HG03432 (cell line): ENCODE results near the gene ZFP3.
"Not testable (repeated sequence)": the region's sequence is repeated elsewhere in the genome, so short reads cannot be mapped to it uniquely, and the experiment has no call there.

Experiments
- ATAC-seq: cut with Tn5 transposase; IDR thresholded peaks from one replicate; pipeline ENCODE4 v1.9.1; 2021; ENCODE audit warnings: mild to moderate bottlenecking, moderate library complexity; ENCODE audit not compliant: unreplicated experiment

The ZFP3 gene

GRCh38 chr17:5077275-5077674 lies 992 bp upstream of the ZFP3 start:
- not testable (repeated sequence) for ATAC-seq

DNA sequence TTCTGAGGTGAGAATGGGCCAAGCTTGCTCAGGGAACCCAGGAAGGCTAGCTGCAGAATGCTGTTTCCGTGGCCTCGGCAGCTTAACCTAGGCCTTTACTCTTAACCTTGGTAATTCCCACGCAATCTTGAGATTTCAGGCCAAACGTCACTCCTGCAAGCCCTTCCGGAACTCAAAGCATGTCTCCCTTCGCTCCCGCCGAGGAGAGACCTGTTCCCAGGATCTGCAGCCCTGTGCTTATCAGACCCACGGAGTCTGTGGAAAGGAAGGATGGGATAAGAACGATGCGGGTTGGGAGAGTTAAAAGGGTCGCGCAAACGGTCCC lies 524 bp upstream of the ZFP3 start:
- ATAC-seq = no peak

DNA sequence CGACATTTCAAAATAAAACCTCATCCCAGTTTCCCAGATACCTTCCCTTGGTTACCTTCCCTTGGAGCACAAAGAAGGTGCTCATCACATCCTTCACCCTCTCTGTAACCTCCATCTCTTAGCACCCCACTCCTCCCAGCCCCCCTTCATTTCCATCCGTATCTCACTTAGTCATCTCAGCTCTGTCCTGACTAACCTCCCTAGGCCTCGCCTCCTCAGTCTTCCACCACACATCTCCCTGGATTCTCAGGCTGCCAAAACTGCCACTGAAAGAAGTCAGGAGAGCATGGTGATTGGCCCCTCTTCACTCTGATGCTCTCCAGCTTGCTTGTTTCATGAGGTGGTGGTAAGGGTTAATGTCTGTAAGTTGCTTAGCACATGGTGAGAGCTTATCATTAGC lies 2.3 kb downstream of the ZFP3 start:
- no peak for ATAC-seq

GRCh38 chr17:5092218-5093010 lies 14.1 kb downstream of the ZFP3 start:
- no peak for ATAC-seq

- no peak for ATAC-seq
Measured at GRCh38 chr17:5096731-5097100, 18.4 kb downstream of the ZFP3 start.

DNA sequence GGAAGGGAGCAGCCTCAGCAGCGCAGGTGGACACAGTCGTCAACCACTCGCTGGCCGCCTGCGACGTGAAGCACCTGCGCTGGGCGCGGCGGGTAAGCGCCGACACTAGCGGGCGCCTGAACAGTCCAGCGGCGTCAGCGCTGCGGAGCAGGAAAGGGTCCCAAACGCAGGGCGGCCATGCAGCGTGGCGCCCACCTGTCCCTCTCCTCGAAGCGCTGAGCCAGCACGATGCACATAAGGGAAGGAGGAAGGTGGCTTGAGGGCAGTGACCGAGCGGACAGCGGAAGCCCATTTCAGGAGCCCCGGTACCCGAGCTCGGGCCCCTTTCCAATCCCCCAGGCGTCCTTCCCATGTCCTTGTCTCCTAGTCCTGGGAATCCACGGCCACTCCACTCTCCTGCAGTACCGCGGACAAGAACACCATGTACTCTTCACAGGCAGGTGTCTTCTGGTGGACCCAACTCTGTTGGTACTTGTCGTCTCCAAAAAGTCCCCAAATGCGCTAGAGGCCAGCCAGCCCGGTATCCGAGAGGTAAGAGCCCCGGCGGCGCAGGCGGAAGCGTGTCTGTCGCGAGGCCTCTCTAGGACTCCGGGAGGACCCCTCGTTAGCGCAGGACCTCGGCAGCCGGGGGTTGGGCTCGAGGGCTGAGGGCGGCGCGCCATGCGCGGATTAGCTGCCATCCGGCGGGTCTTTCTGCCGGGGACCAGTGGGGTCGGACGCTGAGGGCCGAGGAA lies 19.0 kb downstream of the ZFP3 start:
- ATAC-seq = no peak

DNA sequence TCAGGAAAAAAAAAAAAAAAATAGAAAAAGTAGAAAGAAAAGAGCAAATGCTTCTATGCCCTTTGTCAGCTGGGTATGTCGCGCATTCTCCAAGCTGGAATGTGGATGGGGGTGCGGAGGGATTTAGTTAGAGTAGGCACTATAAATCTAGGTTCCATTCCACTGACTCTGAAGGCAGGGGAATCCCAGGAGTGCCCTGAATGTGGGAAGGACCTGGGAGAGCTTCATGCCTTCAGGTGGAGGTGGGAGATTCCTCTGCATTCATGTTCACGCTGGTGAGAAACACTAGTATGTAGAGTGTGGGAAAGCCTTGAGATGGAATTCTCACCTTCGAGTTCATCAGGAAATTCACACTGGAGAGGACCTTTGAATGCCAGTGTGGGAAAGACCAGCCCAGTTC lies 21.0 kb downstream of the ZFP3 start:
- ATAC-seq = no peak

DNA sequence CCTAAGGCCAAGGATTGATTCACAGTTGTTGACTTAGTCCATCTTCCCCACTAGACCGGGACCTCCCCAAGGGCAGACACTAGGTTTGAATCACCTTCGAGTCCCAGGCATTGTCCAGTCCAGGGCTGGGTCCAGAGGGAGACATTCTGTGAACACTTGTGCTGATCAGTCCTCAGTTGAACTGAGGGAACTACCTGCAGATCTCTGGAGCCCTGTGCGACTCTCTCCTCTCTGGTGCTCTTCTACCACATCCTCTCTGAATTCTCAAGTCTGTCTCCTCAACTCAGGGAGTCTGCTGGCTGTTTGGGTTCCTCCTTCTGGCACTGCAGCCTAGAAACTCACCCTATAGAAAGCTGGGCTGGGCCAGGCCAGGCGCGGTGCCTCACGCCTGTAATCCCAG lies 22.6 kb downstream of the ZFP3 start:
- no peak for ATAC-seq

- no peak for ATAC-seq
Measured at GRCh38 chr17:5110816-5111215, 32.5 kb downstream of the ZFP3 start.

DNA sequence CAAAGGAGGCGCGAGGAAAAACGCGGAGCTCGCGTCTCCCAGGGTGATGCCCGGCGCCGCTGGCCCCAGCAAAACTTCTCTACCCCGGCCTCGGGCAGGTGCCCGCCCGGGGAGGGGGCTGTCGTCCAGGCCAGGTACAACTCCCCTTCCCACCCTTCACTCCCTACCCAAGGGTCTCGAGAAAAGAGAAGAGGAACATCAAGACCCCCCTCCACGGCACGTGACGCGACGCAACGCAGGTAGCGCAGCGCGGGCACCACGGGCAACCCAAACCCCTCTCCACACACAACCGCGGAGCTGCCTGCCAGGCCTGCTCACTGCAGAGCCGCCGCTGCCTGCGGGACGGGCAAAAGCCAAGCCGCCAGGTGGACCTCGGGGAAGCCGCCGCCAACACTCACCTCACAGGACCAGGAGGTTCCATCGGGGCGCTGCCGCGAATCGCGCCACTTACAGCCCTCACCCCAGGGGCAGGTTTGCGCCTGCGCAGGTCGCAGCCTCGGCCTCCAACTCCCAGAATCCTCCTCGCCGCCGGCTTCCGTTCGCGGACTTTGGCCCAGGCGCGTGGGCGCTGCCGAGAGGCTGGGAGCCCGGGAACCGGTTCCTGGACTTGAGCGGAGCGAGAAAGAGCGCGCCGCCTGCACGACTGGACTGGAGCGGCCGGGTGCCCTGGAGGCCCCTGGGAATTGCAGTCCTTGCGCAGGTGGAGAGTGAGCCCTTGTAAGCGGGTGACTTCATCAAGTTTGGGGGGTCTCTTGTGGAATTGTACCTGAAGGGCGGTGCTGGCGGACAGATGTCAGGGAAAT lies 33.3 kb downstream of the ZFP3 start, which contains the start of gene ZNF232:
TSS of gene ZNF232 (minus strand) at position 477 of the 803 bp plus-strand sequence. CDS start at position 421, 56 bp downstream.
- peak; percentile 85 for ATAC-seq

GRCh38 chr17:5115673-5116651 lies 37.7 kb downstream of the ZFP3 start, which contains the start of gene USP6:
Gene USP6 (plus strand): TSS chr17:5116032. CDS start chr17:5130368, 14,336 bp downstream.
- no peak for ATAC-seq

GRCh38 chr17:5118219-5118618 lies 40.0 kb downstream of the ZFP3 start:
- ATAC-seq = no peak

DNA sequence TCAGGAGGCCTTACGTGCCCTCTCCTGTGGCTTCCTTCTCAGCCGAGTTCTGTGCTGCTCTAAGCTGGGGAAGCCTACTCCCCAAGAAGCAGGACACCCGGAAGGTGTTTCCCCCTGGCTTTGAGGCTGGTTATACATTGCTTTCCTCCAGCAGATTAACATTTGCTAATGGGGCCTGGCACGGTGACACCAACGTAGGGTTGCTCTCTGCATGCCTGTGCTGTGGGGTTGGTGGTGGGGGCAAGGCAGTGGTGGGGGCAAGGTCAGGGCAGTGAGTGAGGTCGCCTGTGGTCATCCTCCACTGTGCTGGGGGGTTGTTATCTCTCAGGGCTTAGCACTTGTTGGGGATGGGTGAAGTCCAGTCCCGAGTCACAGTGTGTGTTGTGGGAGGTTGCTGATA lies 41.8 kb downstream of the ZFP3 start:
- no peak for ATAC-seq

GRCh38 chr17:5120436-5121185 lies 42.3 kb downstream of the ZFP3 start:
- ATAC-seq = not testable (repeated sequence)

DNA sequence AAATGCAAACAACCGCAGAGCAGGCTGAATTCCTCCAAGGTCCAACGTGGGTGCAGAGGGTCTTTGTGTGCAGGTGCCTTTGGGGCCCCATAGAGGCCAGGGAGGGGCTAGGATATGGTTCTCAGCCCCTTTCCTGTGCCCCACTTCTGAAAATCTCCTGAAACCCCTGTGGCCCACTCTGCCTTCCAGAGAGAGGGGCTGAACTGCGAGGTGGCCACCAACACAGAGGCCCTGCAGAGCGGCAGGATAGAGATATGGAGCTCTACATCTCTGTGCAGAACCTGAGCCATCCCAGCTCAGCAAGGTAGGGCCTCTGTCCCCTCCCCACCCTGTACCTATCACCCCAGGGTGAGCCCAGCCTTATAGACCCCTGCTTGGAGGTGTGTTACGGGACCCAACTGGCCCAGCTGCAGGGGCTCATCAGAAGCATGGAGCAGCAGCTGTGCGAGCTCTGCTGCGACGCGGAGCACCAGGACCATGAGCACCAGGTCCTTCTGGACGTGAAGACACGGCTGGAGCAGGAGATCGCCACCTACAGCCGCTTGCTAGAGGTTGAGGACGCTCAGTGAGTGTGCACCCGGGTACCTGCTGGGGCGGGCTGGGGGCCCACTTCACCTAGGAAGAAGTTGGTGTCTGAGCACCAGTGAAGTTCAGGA lies 43.0 kb downstream of the ZFP3 start:
- no peak for ATAC-seq

- ATAC-seq = not testable (repeated sequence)
Measured at GRCh38 chr17:5122056-5122455, 43.8 kb downstream of the ZFP3 start.

- no peak for ATAC-seq
Measured at GRCh38 chr17:5122586-5123342, 44.5 kb downstream of the ZFP3 start.
